ENCODE data around the gene RAI14.

RAI14 gene
- 0.44 to 0.51 reads per million in 2 donors for total RNA-seq

- peak; percentile 13 for DNase-seq
These were observed at the start of gene RAI14 for GRCh38 chr5:34656001-34656699. RAI14 (plus strand) TSS chr5:34656328; CDS start chr5:34686920, 30,592 bp downstream.

GRCh38 chr5:34608368-34608767 lies 47.8 kb upstream of the RAI14 start:
- no peak for DNase-seq

GRCh38 chr5:34608859-34609648 lies 47.1 kb upstream of the RAI14 start:
- DNase-seq, result no peak

- DNase-seq, result no peak
These were observed 46.1 kb upstream of the RAI14 start for GRCh38 chr5:34609951-34610441.

DNA sequence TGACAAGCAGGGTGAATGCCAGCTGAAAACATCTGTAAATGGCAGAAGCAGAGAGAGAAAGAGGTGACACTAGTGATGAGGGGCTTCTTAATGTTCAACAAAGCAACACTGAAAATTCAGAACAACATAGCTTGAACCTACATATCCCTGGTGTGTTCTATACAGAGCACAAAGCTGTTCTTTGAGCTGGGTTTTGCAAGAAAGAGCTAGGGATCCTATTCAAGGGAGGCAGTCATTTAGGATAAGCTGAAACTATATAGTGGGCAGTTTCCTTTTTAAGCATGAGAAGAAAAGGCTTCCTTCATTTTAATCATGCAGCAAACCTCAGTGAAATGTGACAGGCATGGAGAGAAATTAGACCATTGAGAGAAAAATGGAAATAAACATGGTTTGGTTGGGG lies 45.6 kb upstream of the RAI14 start:
- no peak for DNase-seq

GRCh38 chr5:34611464-34612415 lies 44.4 kb upstream of the RAI14 start:
- DNase-seq, result no peak

DNA sequence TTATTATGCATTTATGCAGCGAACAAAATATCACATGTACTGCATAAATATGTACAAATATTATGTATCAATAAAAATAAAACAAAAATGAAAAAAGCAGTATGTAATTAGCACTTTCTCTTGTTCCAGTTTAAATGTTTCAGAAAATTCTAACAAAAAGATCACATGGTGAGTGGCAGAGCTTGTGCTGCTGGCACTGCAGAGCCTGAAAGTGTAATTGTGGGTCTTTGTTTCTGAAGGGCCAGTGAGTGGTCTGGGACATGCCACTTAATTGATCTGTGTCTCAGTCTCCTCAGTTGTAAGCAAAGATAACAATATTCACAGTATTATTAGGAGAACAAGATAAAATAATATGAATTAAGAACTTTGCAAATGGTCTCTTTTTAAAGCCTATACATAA lies 39.5 kb upstream of the RAI14 start:
- DNase-seq, result no peak

DNA sequence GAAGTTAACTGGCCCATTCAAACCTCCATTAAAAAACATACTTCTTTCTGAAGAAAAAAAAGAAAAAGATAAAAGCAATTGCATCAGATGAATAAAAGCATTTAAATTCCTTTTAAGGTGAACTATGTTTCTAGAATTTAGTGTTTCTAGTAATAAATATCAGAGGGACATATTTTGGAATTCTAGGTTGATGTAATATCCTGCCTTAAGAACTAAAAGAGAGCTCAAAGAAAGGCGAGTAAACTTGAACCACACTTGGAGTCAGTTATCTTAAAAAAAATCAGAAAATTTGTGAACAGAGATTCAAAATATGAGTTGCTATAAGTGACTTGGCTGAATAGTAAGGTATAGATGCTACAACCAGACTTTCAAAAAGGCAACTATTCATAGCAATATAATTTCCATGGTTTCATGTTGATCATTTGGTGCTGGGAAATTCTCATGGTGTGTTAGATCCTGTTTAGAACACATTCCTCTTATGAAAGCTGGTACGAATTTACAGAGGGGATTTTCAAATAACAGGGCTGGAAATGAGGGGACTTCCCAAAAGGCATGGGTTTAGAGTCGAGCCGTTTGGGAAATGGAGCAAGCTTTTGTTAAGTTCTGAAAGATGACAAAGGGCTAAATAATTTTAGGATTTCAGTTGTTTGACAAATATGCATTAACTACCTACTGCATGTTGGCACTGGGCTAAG lies 37.6 kb upstream of the RAI14 start:
- DNase-seq, result no peak

- no peak for DNase-seq
These were observed 35.9 kb upstream of the RAI14 start for GRCh38 chr5:34620185-34620584.

- no peak for DNase-seq
These were observed 34.6 kb upstream of the RAI14 start for GRCh38 chr5:34621277-34622097.

DNA sequence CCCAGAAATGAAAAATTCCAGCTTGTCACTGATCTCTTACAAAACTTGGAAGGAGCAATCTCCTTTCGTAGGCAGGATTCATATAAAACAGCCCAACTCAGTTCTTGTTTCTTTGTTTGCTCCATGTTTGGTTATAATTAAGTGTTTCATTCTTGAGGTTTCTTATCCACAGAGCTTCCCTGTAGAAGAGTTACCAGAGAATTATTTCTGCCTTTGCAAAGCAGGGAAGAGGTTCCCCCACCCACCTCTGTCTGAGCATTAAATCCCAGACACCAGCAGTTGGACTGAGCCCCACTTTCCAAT lies 34.1 kb upstream of the RAI14 start:
- DNase-seq, result no peak

- no peak for DNase-seq
These were observed 31.4 kb upstream of the RAI14 start for GRCh38 chr5:34624691-34625090.

GRCh38 chr5:34625246-34625645 lies 30.9 kb upstream of the RAI14 start:
- no peak for DNase-seq

GRCh38 chr5:34626036-34626435 lies 30.1 kb upstream of the RAI14 start:
- DNase-seq, result no peak

GRCh38 chr5:34626751-34627150 lies 29.4 kb upstream of the RAI14 start:
- no peak for DNase-seq

- DNase-seq, result no peak
These were observed 28.3 kb upstream of the RAI14 start for GRCh38 chr5:34627794-34628193.

DNA sequence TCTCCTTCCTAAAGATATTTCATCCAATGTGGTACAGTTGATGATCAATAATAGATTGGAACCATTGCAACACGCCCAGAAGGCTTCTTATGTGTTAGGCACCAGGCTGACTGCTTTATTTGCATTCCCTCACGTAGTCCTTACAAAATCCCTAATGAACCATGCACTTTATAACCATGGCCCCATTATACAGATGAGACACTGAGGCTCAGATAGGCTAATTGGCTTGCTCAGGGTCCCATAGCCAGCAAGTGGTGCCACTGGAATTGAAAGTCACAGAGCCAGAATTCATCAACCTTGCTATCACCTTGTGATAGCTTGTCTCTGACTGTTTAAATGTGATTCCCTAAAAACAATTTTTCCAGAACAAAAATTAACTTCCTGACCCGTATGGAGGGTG lies 27.8 kb upstream of the RAI14 start:
- DNase-seq, result no peak

GRCh38 chr5:34630596-34630995 lies 25.5 kb upstream of the RAI14 start:
- no peak for DNase-seq

GRCh38 chr5:34632807-34633422 lies 23.2 kb upstream of the RAI14 start:
- DNase-seq, result no peak

DNA sequence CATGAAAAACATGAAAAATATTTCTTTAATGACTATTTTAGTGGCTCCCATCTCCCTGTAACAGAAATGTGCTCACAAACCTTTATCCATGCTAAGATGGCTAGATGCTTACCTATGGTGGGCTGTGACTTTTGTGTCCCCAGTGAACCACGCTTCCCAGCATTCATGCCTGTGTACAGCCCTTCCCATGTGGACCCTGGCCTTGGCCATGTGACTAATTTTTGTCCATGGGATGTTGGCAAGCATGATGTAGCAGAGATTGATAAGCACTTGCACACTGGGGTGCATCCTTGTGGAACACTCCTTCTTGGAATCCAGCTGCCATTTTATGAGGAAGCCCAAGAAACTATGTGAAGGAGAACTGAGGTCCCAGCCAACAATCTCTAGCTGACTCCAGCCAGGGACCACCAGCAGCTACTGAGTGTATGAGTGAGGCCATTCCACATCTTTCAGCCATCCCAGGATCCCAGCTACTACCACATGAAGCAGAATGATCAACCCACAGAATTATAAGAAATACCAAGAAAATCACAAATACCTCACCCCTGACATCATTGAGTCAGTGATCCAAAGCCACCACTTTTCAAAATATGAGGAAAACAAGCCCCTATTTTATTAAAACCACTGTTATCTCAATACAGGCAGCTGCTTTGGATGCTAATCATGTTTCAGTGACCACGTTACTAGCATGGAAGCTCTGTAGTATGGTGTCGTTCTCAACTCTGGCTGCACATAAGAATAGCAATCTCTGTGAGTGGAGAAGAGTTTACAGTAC lies 16.1 kb upstream of the RAI14 start:
- DNase-seq, result no peak

Measured in activated gamma-delta T cell (primary cell).